Measurements from ENCODE around the gene NKD2.

GRCh38 chr5:1029282-1029944, 20.8 kb downstream of the NKD2 start:
- TF ChIP-seq MYBL2 (IDR thresholded peaks at IDR 0.05; ENCODE audit: low read depth) (no peak), MYBL2 (CRISPR knock-in tag; IDR thresholded peaks at IDR 0.05; ENCODE audit: borderline replicate concordance) (no peak), CTCF (IDR thresholded peaks at IDR 0.05 in 2 of 3, conservative IDR thresholded peaks at IDR 0.05 in 1 of 3; ENCODE audit: insufficient read depth in 2 of 3, low read depth in 1 of 3, low read length in 3 of 3) (no peak), ZFX (CRISPR knock-in tag; IDR thresholded peaks at IDR 0.05) (no peak), ZBTB33 (CRISPR knock-in tag; IDR thresholded peaks at IDR 0.05) (no peak), KDM5B (IDR thresholded peaks at IDR 0.05; ENCODE audit: insufficient replicate concordance, low read depth, low read length) (no peak), ZNF592 (IDR thresholded peaks at IDR 0.05) (no peak), NONO (IDR thresholded peaks at IDR 0.05; ENCODE audit: low read depth in 2 of 2, low read length in 1 of 2) (no peak), RNF219 (CRISPR knock-in tag; IDR thresholded peaks at IDR 0.05) (no peak), NFRKB (IDR thresholded peaks at IDR 0.05; ENCODE audit: low read depth) (no peak), YY1 (IDR thresholded peaks at IDR 0.05; ENCODE audit: borderline replicate concordance in 1 of 3, control insufficient read depth in 1 of 3, extremely low read depth in 1 of 3, insufficient read depth in 3 of 3, insufficient read length in 1 of 3, insufficient replicate concordance in 2 of 3, low read depth in 1 of 3, low read length in 2 of 3) (no peak)

All from K562 (cell line).